ENCODE data around the gene EHMT1.

Gene EHMT1

DNA sequence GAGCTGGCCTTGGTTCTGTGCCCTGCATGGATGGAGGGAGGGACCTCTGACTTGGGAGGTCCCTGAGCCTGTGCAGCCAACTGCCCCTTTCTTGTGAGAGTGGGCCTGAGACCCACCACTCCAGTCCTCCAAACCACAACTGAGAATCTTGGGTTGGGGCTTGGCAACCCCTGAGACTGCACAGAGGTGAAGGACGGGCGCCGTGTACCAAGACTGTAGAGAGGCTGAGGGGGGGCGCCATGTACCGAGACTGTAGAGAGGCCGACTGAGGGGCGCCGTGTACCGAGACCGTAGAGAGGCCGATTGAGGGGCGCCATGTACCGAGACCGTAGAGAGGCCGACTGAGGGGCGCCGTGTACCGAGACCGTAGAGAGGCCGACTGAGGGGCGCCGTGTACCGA, 199.5 kb downstream of the EHMT1 start:
- Histone ChIP-seq H3K9ac (ENCODE audit: low read length in 2 of 2) (no peak overlapping the region), H3K9me3 (ENCODE audit: control insufficient read depth in 2 of 2, low read length in 2 of 2) (peaks cover 0 to 5% of the 10 kb centered on the region in 2 donors), H3K36me3 (ENCODE audit: control insufficient read depth in 2 of 2, insufficient read depth in 2 of 2, low read length in 2 of 2) (peaks cover 52 to 61% of the 10 kb centered on the region in 2 donors), H3K4me3 (ENCODE audit: low read length in 2 of 2) (no peak overlapping the region), H3K4me1 (ENCODE audit: control insufficient read depth, insufficient read depth, low read length) (no peaks in the 10 kb centered on the region), H3K27me3 (ENCODE audit: control insufficient read depth in 1 of 2, insufficient read depth in 2 of 2, low read length in 2 of 2) (no peaks in the 10 kb centered on the region), H3K27ac (ENCODE audit: low read length) (no peak overlapping the region)

DNA sequence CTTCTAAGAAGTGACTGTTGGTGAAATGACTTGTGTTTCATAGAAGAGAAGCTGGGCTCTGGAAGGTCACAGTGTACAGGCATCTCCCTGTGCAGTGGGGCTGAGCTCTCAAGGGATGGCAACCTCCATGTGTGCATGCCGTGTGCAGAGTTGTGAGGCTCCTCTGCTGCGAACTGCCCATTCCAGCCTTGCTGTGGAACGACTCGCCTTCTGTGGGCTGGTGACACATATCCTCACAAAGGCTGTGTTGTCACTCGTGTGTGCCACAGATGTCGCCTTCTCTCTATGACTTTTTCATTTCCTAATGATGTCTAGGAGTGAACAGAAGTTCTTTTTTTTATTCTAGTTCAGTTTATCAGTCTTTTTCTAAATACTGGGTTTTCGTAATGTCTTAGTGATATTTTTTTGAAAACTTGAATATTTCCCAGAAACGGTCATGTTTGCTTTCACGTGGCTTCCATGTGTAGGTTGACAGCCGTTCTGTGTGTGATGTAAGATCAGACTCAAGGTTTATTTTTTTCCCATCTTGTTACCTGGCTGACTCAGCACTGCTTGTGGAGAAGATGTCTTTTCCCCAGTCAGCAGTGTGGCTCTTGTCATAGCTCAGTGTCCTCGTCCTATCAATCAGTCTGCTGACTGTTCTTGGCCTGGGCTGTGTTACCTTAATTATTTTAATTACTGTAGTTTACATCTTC, 201.5 kb downstream of the EHMT1 start:
- H3K4me1 ChIP-seq (ENCODE audit: control insufficient read depth, insufficient read depth, low read length), result no peaks in the 10 kb centered on the region
- no peak overlapping the region for H3K9ac ChIP-seq (ENCODE audit: low read length in 2 of 2)
- peaks cover 49 to 52% of the 10 kb centered on the region in 2 donors for H3K36me3 ChIP-seq (ENCODE audit: control insufficient read depth in 2 of 2, insufficient read depth in 2 of 2, low read length in 2 of 2)
- no peaks in the 10 kb centered on the region for H3K27me3 ChIP-seq (ENCODE audit: control insufficient read depth in 1 of 2, insufficient read depth in 2 of 2, low read length in 2 of 2)
- H3K27ac ChIP-seq (ENCODE audit: low read length), result no peak overlapping the region
- no peak overlapping the region for H3K4me3 ChIP-seq (ENCODE audit: low read length in 2 of 2)
- H3K9me3 ChIP-seq (ENCODE audit: control insufficient read depth in 2 of 2, low read length in 2 of 2), result peaks cover 0 to 5% of the 10 kb centered on the region in 2 donors

- Histone ChIP-seq H3K27ac (ENCODE audit: low read length) (no peak overlapping the region), H3K9me3 (ENCODE audit: control insufficient read depth in 2 of 2, low read length in 2 of 2) (peaks cover 0 to 10% of the 10 kb centered on the region in 2 donors), H3K9ac (ENCODE audit: low read length in 2 of 2) (no peak overlapping the region), H3K36me3 (ENCODE audit: control insufficient read depth in 2 of 2, insufficient read depth in 2 of 2, low read length in 2 of 2) (peaks cover 33% of the 10 kb centered on the region in 2 donors), H3K27me3 (ENCODE audit: control insufficient read depth in 1 of 2, insufficient read depth in 2 of 2, low read length in 2 of 2) (no peaks in the 10 kb centered on the region), H3K4me3 (ENCODE audit: low read length in 2 of 2) (no peak overlapping the region), H3K4me1 (ENCODE audit: control insufficient read depth, insufficient read depth, low read length) (no peaks in the 10 kb centered on the region)
These were observed 205.4 kb downstream of the EHMT1 start for GRCh38 chr9:137823986-137824771.

DNA sequence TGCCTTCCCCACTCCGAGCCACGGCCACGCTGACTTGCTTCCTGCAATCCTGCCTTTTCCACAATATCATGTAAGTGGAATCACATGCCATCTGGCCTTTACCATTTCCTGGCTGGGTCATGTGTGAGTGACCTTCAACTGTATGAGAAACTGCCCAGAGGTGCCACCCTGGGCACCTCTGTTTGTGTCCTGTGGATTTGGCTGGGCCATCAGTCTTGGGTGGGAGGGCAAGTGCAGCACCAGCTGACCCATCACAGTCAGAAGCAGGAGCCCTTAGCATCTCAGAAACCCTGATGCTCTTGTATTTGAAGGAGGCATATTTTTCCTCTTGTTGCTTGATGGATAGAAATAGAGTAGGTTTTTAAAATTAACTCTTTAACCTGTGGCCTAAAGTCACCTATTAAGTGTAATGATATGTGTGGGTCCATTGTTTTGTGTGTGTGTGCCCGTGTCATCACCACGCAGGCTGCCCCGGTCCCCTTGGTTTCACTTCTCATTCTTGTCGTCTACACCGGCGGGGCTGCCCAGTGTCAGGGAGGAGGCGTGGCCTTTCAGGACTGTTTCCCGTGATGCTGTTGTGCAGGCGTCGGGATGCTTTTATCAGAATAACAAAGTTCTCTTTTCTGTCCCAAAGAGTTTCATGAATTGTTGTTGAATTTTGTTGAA, 206.7 kb downstream of the EHMT1 start:
- H3K9me3 ChIP-seq (ENCODE audit: control insufficient read depth in 2 of 2, low read length in 2 of 2), result peaks cover 0 to 10% of the 10 kb centered on the region in 2 donors
- no peak overlapping the region for H3K4me3 ChIP-seq (ENCODE audit: low read length in 2 of 2)
- no peaks in the 10 kb centered on the region for H3K27me3 ChIP-seq (ENCODE audit: control insufficient read depth in 1 of 2, insufficient read depth in 2 of 2, low read length in 2 of 2)
- H3K27ac ChIP-seq (ENCODE audit: low read length), result no peak overlapping the region
- peaks cover 29 to 30% of the 10 kb centered on the region in 2 donors for H3K36me3 ChIP-seq (ENCODE audit: control insufficient read depth in 2 of 2, insufficient read depth in 2 of 2, low read length in 2 of 2)
- no peaks in the 10 kb centered on the region for H3K4me1 ChIP-seq (ENCODE audit: control insufficient read depth, insufficient read depth, low read length)
- no peak overlapping the region for H3K9ac ChIP-seq (ENCODE audit: low read length in 2 of 2)

- Histone ChIP-seq H3K4me3 (ENCODE audit: low read length in 2 of 2) (no peak overlapping the region), H3K36me3 (ENCODE audit: control insufficient read depth in 2 of 2, insufficient read depth in 2 of 2, low read length in 2 of 2) (peaks cover 21 to 31% of the 10 kb centered on the region in 2 donors), H3K4me1 (ENCODE audit: control insufficient read depth, insufficient read depth, low read length) (no peaks in the 10 kb centered on the region), H3K9ac (ENCODE audit: low read length in 2 of 2) (no peak overlapping the region), H3K27me3 (ENCODE audit: control insufficient read depth in 1 of 2, insufficient read depth in 2 of 2, low read length in 2 of 2) (no peaks in the 10 kb centered on the region), H3K27ac (ENCODE audit: low read length) (no peak overlapping the region), H3K9me3 (ENCODE audit: control insufficient read depth in 2 of 2, low read length in 2 of 2) (peaks cover 0 to 5% of the 10 kb centered on the region in 2 donors)
These were observed 209.2 kb downstream of the EHMT1 start for GRCh38 chr9:137827908-137828526.

- Histone ChIP-seq H3K4me1 (ENCODE audit: control insufficient read depth, insufficient read depth, low read length) (no peaks in the 10 kb centered on the region), H3K27ac (ENCODE audit: low read length) (no peak overlapping the region), H3K9me3 (ENCODE audit: control insufficient read depth in 2 of 2, low read length in 2 of 2) (peaks cover 0 to 5% of the 10 kb centered on the region in 2 donors), H3K9ac (ENCODE audit: low read length in 2 of 2) (no peak overlapping the region), H3K36me3 (ENCODE audit: control insufficient read depth in 2 of 2, insufficient read depth in 2 of 2, low read length in 2 of 2) (peaks cover 23 to 31% of the 10 kb centered on the region in 2 donors), H3K27me3 (ENCODE audit: control insufficient read depth in 1 of 2, insufficient read depth in 2 of 2, low read length in 2 of 2) (no peaks in the 10 kb centered on the region), H3K4me3 (ENCODE audit: low read length in 2 of 2) (no peak overlapping the region)
These were observed 209.9 kb downstream of the EHMT1 start for GRCh38 chr9:137828527-137829259.

- Histone ChIP-seq H3K27ac (ENCODE audit: low read length) (no peak overlapping the region), H3K4me3 (ENCODE audit: low read length in 2 of 2) (no peak overlapping the region), H3K9me3 (ENCODE audit: control insufficient read depth in 2 of 2, low read length in 2 of 2) (peaks cover 0 to 5% of the 10 kb centered on the region in 2 donors), H3K27me3 (ENCODE audit: control insufficient read depth in 1 of 2, insufficient read depth in 2 of 2, low read length in 2 of 2) (no peaks in the 10 kb centered on the region), H3K4me1 (ENCODE audit: control insufficient read depth, insufficient read depth, low read length) (no peaks in the 10 kb centered on the region), H3K36me3 (ENCODE audit: control insufficient read depth in 2 of 2, insufficient read depth in 2 of 2, low read length in 2 of 2) (peaks cover 24 to 25% of the 10 kb centered on the region in 2 donors), H3K9ac (ENCODE audit: low read length in 2 of 2) (no peak overlapping the region)
These were observed 210.6 kb downstream of the EHMT1 start for GRCh38 chr9:137829260-137829996.

DNA sequence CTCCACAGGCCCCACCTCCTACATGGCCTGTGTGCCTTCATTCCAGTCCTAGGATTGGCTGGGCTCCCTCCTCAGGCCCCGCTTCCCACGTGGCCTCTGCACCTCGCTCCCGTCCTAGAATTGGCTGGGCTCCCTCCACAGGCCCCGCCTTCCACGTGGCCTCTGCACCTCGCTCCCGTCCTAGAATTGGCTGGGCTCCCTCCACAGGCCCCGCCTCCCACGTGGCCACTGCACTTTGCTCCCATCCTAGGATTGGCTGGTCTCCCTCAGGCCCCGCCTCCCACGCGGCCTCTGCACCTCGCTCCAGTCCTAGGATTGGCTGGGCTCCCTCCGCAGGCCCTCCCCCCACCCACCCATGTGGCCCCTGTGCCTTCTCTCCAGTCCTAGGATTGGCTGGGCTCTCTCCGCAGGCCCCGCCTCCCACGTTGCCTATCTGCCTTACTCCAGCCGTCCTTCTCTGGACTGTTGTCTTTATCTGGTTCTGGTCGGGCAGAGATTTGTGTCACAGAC, 213.4 kb downstream of the EHMT1 start:
- Histone ChIP-seq H3K4me1 (ENCODE audit: control insufficient read depth, insufficient read depth, low read length) (no peaks in the 10 kb centered on the region), H3K36me3 (ENCODE audit: control insufficient read depth in 2 of 2, insufficient read depth in 2 of 2, low read length in 2 of 2) (peaks cover 20 to 28% of the 10 kb centered on the region in 2 donors)

DNA sequence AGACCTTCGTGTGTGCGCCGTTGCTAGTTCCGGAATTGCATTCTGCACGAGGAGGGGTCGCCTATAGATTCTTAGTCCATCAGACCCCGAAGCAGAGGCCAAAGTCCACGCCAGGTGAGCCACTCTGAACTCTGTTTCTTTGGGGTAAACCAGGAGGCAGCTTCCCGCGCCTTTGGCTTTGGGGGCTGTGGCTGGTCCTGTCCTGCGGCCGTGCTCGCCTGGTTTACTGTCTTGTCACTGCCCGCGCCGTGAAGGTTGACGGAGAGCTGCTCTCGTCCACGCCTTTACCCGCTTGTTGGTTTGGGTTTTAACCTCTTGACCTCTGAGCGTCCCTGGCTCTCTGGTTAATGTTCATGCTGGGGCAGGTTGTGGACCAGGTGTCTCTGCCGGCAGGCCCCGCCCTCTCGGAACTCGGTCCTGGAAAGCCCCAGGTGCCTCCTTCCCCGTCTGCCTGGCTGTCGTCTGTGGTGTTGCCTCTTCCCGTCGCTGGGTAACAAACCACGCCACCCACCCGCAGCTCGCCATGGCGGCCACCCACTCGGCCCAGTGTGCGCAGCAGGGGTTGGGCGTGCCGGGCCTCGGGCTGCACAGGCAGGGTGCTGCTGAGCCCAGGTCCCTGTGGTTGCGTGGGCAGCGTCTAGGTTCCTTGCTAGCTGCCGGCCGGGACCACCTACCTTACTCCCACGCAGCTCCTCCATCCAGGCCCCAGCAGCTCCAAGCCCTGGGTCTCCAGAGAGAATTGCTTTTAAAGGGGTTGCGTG, 214.2 kb downstream of the EHMT1 start:
- no peaks in the 10 kb centered on the region for H3K27me3 ChIP-seq (ENCODE audit: control insufficient read depth in 1 of 2, insufficient read depth in 2 of 2, low read length in 2 of 2)
- no peak overlapping the region for H3K27ac ChIP-seq (ENCODE audit: low read length)
- H3K4me3 ChIP-seq (ENCODE audit: low read length in 2 of 2), result no peak overlapping the region
- H3K36me3 ChIP-seq (ENCODE audit: control insufficient read depth in 2 of 2, insufficient read depth in 2 of 2, low read length in 2 of 2), result peaks cover 20 to 28% of the 10 kb centered on the region in 2 donors
- no peaks in the 10 kb centered on the region for H3K9me3 ChIP-seq (ENCODE audit: control insufficient read depth in 2 of 2, low read length in 2 of 2)
- H3K4me1 ChIP-seq (ENCODE audit: control insufficient read depth, insufficient read depth, low read length), result no peaks in the 10 kb centered on the region
- no peak overlapping the region for H3K9ac ChIP-seq (ENCODE audit: low read length in 2 of 2)

More for the DNA sequence above, 213.4 kb downstream of the EHMT1 start:
- H3K27ac ChIP-seq (ENCODE audit: low read length), result no peak overlapping the region
- no peaks in the 10 kb centered on the region for H3K27me3 ChIP-seq (ENCODE audit: control insufficient read depth in 1 of 2, insufficient read depth in 2 of 2, low read length in 2 of 2)
- no peak overlapping the region for H3K9ac ChIP-seq (ENCODE audit: low read length in 2 of 2)
- no peaks in the 10 kb centered on the region for H3K9me3 ChIP-seq (ENCODE audit: control insufficient read depth in 2 of 2, low read length in 2 of 2)
- H3K4me3 ChIP-seq (ENCODE audit: low read length in 2 of 2), result no peak overlapping the region

All from stomach smooth muscle (tissue), 2 donors.